ENCODE measurements around the gene KLK8.

DNA sequence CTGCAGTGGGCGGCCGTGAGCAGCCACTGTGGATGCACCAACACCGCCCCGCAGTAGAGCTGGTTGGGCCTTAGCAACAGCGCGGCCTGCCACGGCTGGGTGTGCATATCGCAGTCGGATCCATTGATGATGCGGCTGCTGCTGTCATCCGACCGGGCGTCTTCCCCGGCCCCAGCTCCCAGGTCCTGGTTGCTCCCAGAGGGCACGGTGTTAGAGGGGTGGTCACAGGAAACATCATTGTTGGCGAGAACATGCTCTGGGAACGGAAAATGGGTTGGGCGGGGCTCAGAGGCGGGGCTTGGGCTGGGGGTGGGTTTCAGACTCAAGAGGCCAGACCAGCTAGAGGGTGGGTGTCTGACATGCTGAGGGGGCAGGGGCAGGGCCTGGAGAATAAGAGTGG, 51.5 kb downstream of the KLK8 start:
- TF ChIP-seq, protein P1, sequence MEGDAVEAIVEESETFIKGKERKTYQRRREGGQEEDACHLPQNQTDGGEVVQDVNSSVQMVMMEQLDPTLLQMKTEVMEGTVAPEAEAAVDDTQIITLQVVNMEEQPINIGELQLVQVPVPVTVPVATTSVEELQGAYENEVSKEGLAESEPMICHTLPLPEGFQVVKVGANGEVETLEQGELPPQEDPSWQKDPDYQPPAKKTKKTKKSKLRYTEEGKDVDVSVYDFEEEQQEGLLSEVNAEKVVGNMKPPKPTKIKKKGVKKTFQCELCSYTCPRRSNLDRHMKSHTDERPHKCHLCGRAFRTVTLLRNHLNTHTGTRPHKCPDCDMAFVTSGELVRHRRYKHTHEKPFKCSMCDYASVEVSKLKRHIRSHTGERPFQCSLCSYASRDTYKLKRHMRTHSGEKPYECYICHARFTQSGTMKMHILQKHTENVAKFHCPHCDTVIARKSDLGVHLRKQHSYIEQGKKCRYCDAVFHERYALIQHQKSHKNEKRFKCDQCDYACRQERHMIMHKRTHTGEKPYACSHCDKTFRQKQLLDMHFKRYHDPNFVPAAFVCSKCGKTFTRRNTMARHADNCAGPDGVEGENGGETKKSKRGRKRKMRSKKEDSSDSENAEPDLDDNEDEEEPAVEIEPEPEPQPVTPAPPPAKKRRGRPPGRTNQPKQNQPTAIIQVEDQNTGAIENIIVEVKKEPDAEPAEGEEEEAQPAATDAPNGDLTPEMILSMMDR (IDR thresholded peaks at IDR 0.05): no peak
- TF ChIP-seq EZH2 (IDR thresholded peaks at IDR 0.05; ENCODE audit: borderline replicate concordance, insufficient read depth, low read depth, low read length, poor library complexity, severe bottlenecking): no peak
